ENCODE results near the gene NPRL2. TPM values are rescaled to one million over a fixed set of nuclear protein-coding genes. Genes with fewer than 3 reads are reported as not detected.
A peak's percentile ranks its signal among the peaks of the same experiment; 100 is the strongest.

NPRL2 gene
- total and polyA plus RNA-seq, 9 of the 15 experiments (the other 6 are each of a cell fraction or from before 2014, with no cell fraction given): 17.4 to 40.4 (median 24.4) TPM

GRCh38 chr3:50337175-50337861 is 13.3 kb downstream of the NPRL2 start (continued):
- TF ChIP-seq MAZ (CRISPR knock-in tag; conservative IDR thresholded peaks at IDR 0.05 in 1 of 2, IDR thresholded peaks at IDR 0.05 in 1 of 2): peak in 1 of 2 experiments; percentile 69
- no peak for TF ChIP-seq KLF13 (tag; IDR thresholded peaks at IDR 0.05; ENCODE audit: borderline replicate concordance, low read depth)
- TF ChIP-seq ZNF24 (IDR thresholded peaks at IDR 0.05): no peak
- 0 out of 2 replicates have a peak, but pooled peaks have one; percentile 37 for TF ChIP-seq HINFP (tag; conservative IDR thresholded peaks at IDR 0.05; ENCODE audit: low read depth)
- peak in 1 of 3 experiments; percentile 12 for TF ChIP-seq YY1 (IDR thresholded peaks at IDR 0.05; ENCODE audit: borderline replicate concordance in 1 of 3, control insufficient read depth in 1 of 3, extremely low read depth in 1 of 3, insufficient read depth in 3 of 3, insufficient read length in 1 of 3, insufficient replicate concordance in 2 of 3, low read depth in 1 of 3, low read length in 2 of 3)
- no peak for TF ChIP-seq CC2D1A (IDR thresholded peaks at IDR 0.05)
- TF ChIP-seq SIN3A (IDR thresholded peaks at IDR 0.05; ENCODE audit: borderline replicate concordance in 2 of 2, control insufficient read depth in 1 of 2, low read depth in 2 of 2, low read length in 2 of 2): peak in 1 of 2 experiments; percentile 71; a peak in 1 of 4 replicates
- no peak for TF ChIP-seq IRF1 (CRISPR knock-in tag; IDR thresholded peaks at IDR 0.05; ENCODE audit: borderline replicate concordance)
- TF ChIP-seq ZNF224 (CRISPR knock-in tag; IDR thresholded peaks at IDR 0.05): no peak
- no peak for TF ChIP-seq MCM2 (IDR thresholded peaks at IDR 0.05; ENCODE audit: low read depth)
- no peak for TF ChIP-seq ZNF175 (CRISPR knock-in tag; IDR thresholded peaks at IDR 0.05; ENCODE audit: low read depth)
- no peak for TF ChIP-seq ZNF23 (CRISPR knock-in tag; IDR thresholded peaks at IDR 0.05)
- TF ChIP-seq SMARCA4 (IDR thresholded peaks at IDR 0.05): no peak
- TF ChIP-seq MAFK (IDR thresholded peaks at IDR 0.05; ENCODE audit: low read length): no peak
- no peak for TF ChIP-seq NR2C1 (IDR thresholded peaks at IDR 0.05)
- TF ChIP-seq NR2C1 (tag; IDR thresholded peaks at IDR 0.05): no peak
- no peak for TF ChIP-seq CEBPB (tag; IDR thresholded peaks at IDR 0.05)
- 0 out of 2 replicates have a peak, but pooled peaks have one; percentile 74 for TF ChIP-seq ZBTB2 (IDR thresholded peaks at IDR 0.05)
- no peak for TF ChIP-seq SNIP1 (IDR thresholded peaks at IDR 0.05; ENCODE audit: low read depth)
- no peak for TF ChIP-seq SMAD4 (CRISPR knock-in tag; conservative IDR thresholded peaks at IDR 0.05)
- peak; percentile 17; the same call in 1 of the 2 replicates for TF ChIP-seq EP300 (IDR thresholded peaks at IDR 0.05; ENCODE audit: low read length)
- no peak for TF ChIP-seq KLF16 (IDR thresholded peaks at IDR 0.05)
- TF ChIP-seq ETV1 (tag; conservative IDR thresholded peaks at IDR 0.05; ENCODE audit: low read depth): no peak
- TF ChIP-seq KDM5B (IDR thresholded peaks at IDR 0.05; ENCODE audit: insufficient replicate concordance, low read depth, low read length): peak; percentile 42
- TF ChIP-seq HNRNPL (IDR thresholded peaks at IDR 0.05; ENCODE audit: low read depth, low read length): no peak

Data from K562 (cell line).